ENCODE data around the gene CDH19.

GRCh38 chr18:66560094-66560493 is 43.8 kb downstream of the CDH19 start:
- TF ChIP-seq EZH2 (IDR thresholded peaks at IDR 0.05; ENCODE audit: borderline replicate concordance, low read depth, low read length, poor library complexity, severe bottlenecking) (no peak), CTCF (conservative IDR thresholded peaks at IDR 0.05; ENCODE audit: low read depth, low read length) (peak; percentile 66)
